ENCODE measurements around the gene C6orf62.
"Not testable (repeated sequence)": the region's sequence is repeated elsewhere in the genome, so short reads cannot be mapped to it uniquely, and the experiment has no call there.

The C6orf62 gene

DNA sequence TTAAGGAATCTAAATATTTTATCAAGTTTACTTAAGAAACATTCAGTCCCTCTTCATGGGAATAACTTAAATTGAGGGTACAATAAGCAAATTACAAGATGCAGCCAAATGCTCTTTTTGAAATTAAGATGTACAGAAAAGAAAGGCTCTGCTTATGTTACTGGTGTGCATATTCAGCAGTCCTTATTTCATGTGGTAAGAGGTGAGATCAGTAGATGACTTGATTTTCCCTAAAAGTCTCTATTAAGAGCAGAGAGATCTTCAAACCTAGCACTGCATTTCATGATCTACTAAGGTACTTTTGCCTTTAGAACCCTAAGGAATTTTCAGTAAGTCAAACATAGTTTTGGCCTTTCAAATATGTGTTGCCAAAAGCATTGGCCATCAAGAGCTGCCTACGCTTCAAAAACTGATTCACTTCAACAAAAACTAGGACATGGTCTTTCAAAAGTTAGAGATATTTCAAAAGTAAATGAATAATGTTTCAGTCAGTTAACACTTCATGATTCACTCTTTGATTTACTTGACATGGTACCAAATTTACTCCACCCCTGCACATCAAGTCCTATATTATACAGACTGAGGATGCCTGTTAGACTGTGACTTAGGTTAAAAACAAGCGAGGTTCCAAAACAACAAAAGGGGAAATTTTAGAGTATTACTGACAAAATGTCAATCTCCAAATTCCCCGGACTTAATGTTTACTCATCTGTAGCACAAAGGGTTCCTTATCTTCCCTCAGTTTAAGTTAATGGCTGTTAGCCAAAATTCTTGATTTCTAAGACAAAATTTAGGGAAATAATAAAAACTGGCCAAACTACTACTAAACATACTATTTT is 19.2 kb downstream of the C6orf62 start:
- POLR2A ChIA-PET, result interaction anchor here (0.6 to 0.7 kb wide), 2 partner anchors 10 to 33 kb away, joined by 6 to 9 read pairs; no protein-coding TSS in a partner anchor
- no peak for DNase-seq (ENCODE audit: extremely low spot score)
- TF ChIP-seq CTCF (IDR thresholded peaks at IDR 0.05; ENCODE audit: control extremely low read depth, extremely low read depth, low read depth, missing control alignments), result no peak
- CTCF ChIA-PET, result no interaction called here

- POLR2A ChIA-PET, result no interaction called here
- no peak for DNase-seq (ENCODE audit: extremely low spot score)
- TF ChIP-seq CTCF (IDR thresholded peaks at IDR 0.05; ENCODE audit: control extremely low read depth, extremely low read depth, low read depth, missing control alignments), result no peak
- CTCF ChIA-PET, result interaction anchor here (0.7 to 1.5 kb wide), 5 partner anchors 8 to 173 kb away, joined by 3 to 6 read pairs (median 4); no protein-coding TSS in a partner anchor
These were observed 22.9 kb downstream of the C6orf62 start for GRCh38 chr6:24696097-24696496.

DNA sequence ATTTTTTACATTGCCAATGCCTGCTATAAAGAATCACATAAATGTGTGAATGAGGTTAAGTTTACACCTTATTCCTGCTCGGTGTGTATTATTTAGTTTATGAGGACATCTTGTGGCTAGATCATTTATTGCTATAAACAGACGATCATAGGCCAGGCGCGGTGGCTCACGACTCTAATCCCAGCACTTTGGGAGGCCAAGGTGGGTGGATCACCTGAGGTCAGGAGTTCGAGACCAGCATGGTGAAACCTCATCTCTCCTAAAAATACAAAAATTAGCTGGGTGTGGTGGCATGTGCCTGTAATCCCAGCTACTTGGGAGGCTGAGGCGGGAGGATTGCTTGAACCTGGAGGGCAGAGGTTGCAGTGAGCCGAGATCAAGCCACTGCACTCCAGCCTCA is 23.3 kb downstream of the C6orf62 start:
- POLR2A ChIA-PET, result not testable (repeated sequence)
- DNase-seq (ENCODE audit: extremely low spot score), result peak; percentile 35
- peak; percentile 33 for TF ChIP-seq CTCF (IDR thresholded peaks at IDR 0.05; ENCODE audit: control extremely low read depth, extremely low read depth, low read depth, missing control alignments)
- CTCF ChIA-PET, result interaction anchor here (0.7 to 1.5 kb wide), 5 partner anchors 9 to 173 kb away, joined by 3 to 6 read pairs (median 4); no protein-coding TSS in a partner anchor

DNA sequence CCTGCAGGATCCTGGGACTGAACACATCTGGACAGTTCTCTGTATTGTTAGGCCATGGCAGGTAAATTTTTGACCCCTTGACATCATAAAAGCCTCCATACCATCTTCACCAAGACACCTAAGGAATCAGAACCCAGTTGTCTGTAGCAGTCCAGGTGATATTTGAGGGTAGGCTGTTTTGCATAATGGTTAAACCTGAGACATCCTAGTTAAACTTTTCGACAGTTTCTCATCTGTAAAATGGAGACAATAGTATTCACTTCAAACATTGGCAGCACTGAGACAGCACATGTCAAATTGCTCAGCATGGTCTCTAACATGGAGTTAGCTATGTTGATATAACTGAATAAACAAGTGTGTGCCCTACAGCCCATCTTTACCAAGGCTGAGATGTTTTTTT is 24.8 kb downstream of the C6orf62 start:
- TF ChIP-seq CTCF (IDR thresholded peaks at IDR 0.05; ENCODE audit: control extremely low read depth, extremely low read depth, low read depth, missing control alignments), result no peak
- CTCF ChIA-PET, result interaction anchor here (0.8 to 1.7 kb wide), 6 partner anchors 27 to 173 kb away, joined by 3 to 5 read pairs (median 4); partner anchors contain the start of genes ACOT13 and TDP2
- POLR2A ChIA-PET, result no interaction called here
- DNase-seq (ENCODE audit: extremely low spot score), result no peak

- no peak for TF ChIP-seq CTCF (IDR thresholded peaks at IDR 0.05; ENCODE audit: control extremely low read depth, extremely low read depth, low read depth, missing control alignments)
- POLR2A ChIA-PET, result no interaction called here
- DNase-seq (ENCODE audit: extremely low spot score), result no peak
- CTCF ChIA-PET, result interaction anchor here (1.5 to 1.7 kb wide), 3 partner anchors 26 to 112 kb away, joined by 3 to 6 read pairs (median 4); partner anchors contain the start of genes ACOT13 and TDP2
These were observed 25.9 kb downstream of the C6orf62 start for GRCh38 chr6:24692848-24693592.

- ChIA-PET CTCF (interaction anchor here (1.5 kb wide), 2 partner anchors 26 to 112 kb away, joined by 3 to 6 read pairs; partner anchors contain the start of genes ACOT13 and TDP2), POLR2A (no interaction called here)
- no peak for DNase-seq (ENCODE audit: extremely low spot score)
- TF ChIP-seq CTCF (IDR thresholded peaks at IDR 0.05; ENCODE audit: control extremely low read depth, extremely low read depth, low read depth, missing control alignments), result no peak
These were observed 26.5 kb downstream of the C6orf62 start for GRCh38 chr6:24692415-24692814.

Data from GM10248 (cell line).